Measurements from ENCODE around the gene FCN3. TPM values are rescaled to one million over a fixed set of nuclear protein-coding genes. Genes with fewer than 3 reads are reported as not detected.

The FCN3 gene
- total and polyA plus RNA-seq, 9 of the 15 experiments (the other 6 are each of a cell fraction or from before 2014, with no cell fraction given): 0.49 TPM; not detected in 8

DNA sequence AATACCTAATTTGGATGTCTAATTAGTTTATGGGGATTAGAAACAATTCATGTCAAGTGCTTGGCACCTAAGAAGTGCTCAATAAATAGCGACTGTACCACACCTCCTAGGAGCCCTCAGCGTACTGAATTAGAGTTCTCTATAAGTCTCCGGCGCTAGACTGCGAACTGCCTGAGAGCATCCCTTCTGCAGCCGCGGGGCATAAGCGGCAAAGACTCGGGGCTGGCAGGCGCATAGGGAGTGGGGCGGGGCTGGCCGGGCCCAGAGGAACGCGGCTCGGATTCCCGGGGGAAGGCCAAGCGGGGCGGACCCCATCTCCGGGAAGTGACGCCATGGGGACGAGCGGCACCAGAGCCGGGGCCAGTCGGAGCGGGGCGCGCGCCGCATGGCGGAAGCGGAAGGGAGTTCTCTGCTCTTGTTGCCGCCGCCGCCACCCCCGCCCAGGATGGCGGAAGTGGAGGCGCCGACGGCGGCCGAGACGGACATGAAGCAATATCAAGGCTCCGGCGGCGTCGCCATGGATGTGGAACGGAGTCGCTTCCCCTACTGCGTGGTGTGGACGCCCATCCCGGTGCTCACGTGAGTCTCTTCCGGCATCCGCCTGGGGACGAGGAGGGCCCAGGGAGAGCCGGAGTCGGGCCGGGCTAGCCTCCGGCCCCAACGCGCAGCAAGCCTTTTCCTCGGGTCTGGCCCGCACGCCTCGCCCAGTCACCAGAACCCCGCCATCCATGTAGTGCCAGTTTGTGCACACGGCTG, 52.6 kb downstream of the FCN3 start, which contains the start of gene TMEM222 (continued):
- TF ChIP-seq TRIM25 (IDR thresholded peaks at IDR 0.05; ENCODE audit: borderline replicate concordance) (no peak), MAFK (IDR thresholded peaks at IDR 0.05; ENCODE audit: low read length) (no peak), SMAD4 (CRISPR knock-in tag; conservative IDR thresholded peaks at IDR 0.05) (peak; percentile 98), TAL1 (IDR thresholded peaks at IDR 0.05) (no peak; the same call in 1 of the 2 replicates), SNRNP70 (optimal IDR thresholded peaks at IDR 0.05; ENCODE audit: low read depth, low read length) (no peak), ID3 (CRISPR knock-in tag; IDR thresholded peaks at IDR 0.05) (no peak), ID3 (tag; IDR thresholded peaks at IDR 0.05) (peak; percentile 78), TAF1 (IDR thresholded peaks at IDR 0.05; ENCODE audit: control insufficient read depth, extremely low read depth, insufficient read depth, low read length, severe bottlenecking) (peak; percentile 92), STAG1 (CRISPR knock-in tag; IDR thresholded peaks at IDR 0.05; ENCODE audit: borderline replicate concordance) (no peak), CGGBP1 (CRISPR knock-in tag; IDR thresholded peaks at IDR 0.05) (peak; percentile 86), ETS1 (conservative IDR thresholded peaks at IDR 0.05; ENCODE audit: control insufficient read depth, low read depth, low read length) (peak; percentile 92), HDAC2 (IDR thresholded peaks at IDR 0.05) (peak; percentile 71; the same call in 1 of the 2 replicates), HMG20B (CRISPR knock-in tag; IDR thresholded peaks at IDR 0.05) (no peak), NFE2 (IDR thresholded peaks at IDR 0.05; ENCODE audit: low read depth) (no peak; the same call in 1 of the 2 replicates), NFYB (IDR thresholded peaks at IDR 0.05; ENCODE audit: extremely low read depth, insufficient read length) (no peak), SMARCE1 (IDR thresholded peaks at IDR 0.05) (no peak; the same call in 1 of the 2 replicates), ZNF263 (CRISPR knock-in tag; IDR thresholded peaks at IDR 0.05; ENCODE audit: borderline replicate concordance) (peak; percentile 82), MLX (CRISPR knock-in tag; conservative IDR thresholded peaks at IDR 0.05) (no peak), TCF7 (IDR thresholded peaks at IDR 0.05; ENCODE audit: borderline replicate concordance) (peak; percentile 87; the same call in 1 of the 2 replicates), SAFB (IDR thresholded peaks at IDR 0.05; ENCODE audit: borderline replicate concordance, low read depth, low read length) (0 out of 2 replicates have a peak, but pooled peaks have one; percentile 11)
- TF ChIP-seq, protein P1, sequence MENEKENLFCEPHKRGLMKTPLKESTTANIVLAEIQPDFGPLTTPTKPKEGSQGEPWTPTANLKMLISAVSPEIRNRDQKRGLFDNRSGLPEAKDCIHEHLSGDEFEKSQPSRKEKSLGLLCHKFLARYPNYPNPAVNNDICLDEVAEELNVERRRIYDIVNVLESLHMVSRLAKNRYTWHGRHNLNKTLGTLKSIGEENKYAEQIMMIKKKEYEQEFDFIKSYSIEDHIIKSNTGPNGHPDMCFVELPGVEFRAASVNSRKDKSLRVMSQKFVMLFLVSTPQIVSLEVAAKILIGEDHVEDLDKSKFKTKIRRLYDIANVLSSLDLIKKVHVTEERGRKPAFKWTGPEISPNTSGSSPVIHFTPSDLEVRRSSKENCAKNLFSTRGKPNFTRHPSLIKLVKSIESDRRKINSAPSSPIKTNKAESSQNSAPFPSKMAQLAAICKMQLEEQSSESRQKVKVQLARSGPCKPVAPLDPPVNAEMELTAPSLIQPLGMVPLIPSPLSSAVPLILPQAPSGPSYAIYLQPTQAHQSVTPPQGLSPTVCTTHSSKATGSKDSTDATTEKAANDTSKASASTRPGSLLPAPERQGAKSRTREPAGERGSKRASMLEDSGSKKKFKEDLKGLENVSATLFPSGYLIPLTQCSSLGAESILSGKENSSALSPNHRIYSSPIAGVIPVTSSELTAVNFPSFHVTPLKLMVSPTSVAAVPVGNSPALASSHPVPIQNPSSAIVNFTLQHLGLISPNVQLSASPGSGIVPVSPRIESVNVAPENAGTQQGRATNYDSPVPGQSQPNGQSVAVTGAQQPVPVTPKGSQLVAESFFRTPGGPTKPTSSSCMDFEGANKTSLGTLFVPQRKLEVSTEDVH (IDR thresholded peaks at IDR 0.05; ENCODE audit: low read depth, partially characterized antibody): peak; percentile 97
